Epithelial cell of esophagus (primary cell): ENCODE measurements around the gene PARP12.

ENCODE experiments used
- DNase-seq: peaks from one replicate; pipeline ENCODE4 v3.0.0; 2010; ENCODE audit warnings: low read depth
- H3K4me3 ChIP-seq: 2 replicates; pipeline ENCODE4 v1.5.1; 2011; ENCODE audit warnings: mild to moderate bottlenecking, low read length, control low read depth
- TF ChIP-seq, protein P1 (sequence below): IDR thresholded peaks from 2 replicates; pipeline ENCODE4 v1.5.1; 2011; ENCODE audit warnings: low read depth, mild to moderate bottlenecking, low read length, control low read depth, inconsistent platforms; ENCODE audit not compliant: insufficient read depth; ENCODE audit errors: missing control alignments

The PARP12 gene

DNA sequence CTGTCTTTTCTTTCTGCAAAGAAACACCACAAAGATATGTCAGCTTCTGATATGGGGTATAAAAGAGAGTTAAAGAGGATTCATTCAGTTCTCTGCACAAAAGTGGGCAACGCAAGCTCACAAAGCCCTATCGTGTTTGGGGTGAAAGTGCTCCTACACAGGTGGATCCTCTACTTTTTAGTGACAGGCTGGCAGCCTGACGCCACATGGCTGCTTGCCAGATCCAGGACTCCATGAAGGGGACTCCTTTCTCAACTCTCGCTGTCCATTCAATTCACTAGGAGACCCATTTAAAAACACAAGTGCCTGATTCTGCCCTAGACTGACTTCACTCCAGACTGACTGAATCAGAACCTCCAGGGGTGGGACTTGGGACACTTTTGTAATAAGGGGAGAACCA is 8.0 kb downstream of the PARP12 start:
- TF ChIP-seq, protein P1, sequence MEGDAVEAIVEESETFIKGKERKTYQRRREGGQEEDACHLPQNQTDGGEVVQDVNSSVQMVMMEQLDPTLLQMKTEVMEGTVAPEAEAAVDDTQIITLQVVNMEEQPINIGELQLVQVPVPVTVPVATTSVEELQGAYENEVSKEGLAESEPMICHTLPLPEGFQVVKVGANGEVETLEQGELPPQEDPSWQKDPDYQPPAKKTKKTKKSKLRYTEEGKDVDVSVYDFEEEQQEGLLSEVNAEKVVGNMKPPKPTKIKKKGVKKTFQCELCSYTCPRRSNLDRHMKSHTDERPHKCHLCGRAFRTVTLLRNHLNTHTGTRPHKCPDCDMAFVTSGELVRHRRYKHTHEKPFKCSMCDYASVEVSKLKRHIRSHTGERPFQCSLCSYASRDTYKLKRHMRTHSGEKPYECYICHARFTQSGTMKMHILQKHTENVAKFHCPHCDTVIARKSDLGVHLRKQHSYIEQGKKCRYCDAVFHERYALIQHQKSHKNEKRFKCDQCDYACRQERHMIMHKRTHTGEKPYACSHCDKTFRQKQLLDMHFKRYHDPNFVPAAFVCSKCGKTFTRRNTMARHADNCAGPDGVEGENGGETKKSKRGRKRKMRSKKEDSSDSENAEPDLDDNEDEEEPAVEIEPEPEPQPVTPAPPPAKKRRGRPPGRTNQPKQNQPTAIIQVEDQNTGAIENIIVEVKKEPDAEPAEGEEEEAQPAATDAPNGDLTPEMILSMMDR = no peak
- no peak overlapping the region for H3K4me3 ChIP-seq
- DNase-seq = no peak

DNA sequence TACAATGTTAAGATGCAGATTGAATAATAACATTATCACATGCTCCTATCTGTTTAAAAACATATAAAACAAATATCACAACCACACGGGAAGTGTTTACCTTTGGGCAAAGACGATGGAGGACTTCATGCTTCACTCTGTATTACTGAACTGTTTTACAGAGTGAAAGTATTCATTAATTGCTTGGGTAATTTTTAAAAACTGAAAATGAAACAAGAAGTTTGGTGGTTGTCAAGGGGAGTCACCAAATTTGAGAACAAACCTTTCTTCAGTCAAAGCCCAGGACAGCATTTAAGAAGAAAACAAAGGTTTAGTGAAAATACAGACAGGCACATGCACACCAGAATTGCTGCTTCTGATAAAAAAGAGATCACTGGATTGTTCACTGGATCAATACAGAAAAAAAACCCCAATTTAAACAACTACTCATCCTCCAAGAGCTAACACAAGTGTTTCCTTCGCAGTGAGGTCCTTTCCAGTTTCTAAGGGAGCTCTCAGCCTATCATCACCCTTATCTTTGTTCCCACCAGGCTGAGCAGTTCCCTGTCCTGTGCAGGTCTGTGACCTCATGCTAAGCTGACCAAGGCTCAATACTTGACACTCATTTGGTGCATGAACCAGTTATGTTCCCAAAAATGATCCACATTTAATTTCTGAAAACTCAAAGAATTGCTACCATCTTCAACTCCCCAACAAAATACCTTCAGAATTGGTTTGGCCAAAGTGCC is 8.8 kb downstream of the PARP12 start:
- H3K4me3 ChIP-seq = no peak overlapping the region
- DNase-seq = no peak
- TF ChIP-seq, protein P1 = no peak

GRCh38 chr7:140051820-140052219 is 10.9 kb downstream of the PARP12 start:
- H3K4me3 ChIP-seq = no peak overlapping the region
- TF ChIP-seq, protein P1 = no peak
- no peak for DNase-seq

DNA sequence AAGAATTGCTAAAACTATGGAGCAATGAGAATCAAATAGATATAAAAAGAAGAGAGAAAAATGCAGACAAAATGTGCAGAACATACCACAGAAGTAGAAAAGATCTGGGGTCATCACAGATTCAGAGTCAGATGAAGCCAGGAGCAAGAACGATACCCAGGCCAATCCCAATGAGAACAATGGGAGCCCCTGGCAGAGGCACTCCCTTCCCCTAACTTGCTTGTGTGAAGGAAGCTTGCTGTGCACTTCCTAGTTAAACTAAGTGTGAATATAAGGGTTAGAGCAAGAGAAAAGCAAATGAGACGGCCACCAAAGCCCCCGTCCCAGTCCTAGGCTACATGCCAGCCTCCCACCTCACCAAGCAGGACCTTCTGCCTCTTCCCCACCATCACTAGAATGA is 12.7 kb downstream of the PARP12 start:
- TF ChIP-seq, protein P1 = no peak
- no peak overlapping the region for H3K4me3 ChIP-seq
- DNase-seq = no peak

DNA sequence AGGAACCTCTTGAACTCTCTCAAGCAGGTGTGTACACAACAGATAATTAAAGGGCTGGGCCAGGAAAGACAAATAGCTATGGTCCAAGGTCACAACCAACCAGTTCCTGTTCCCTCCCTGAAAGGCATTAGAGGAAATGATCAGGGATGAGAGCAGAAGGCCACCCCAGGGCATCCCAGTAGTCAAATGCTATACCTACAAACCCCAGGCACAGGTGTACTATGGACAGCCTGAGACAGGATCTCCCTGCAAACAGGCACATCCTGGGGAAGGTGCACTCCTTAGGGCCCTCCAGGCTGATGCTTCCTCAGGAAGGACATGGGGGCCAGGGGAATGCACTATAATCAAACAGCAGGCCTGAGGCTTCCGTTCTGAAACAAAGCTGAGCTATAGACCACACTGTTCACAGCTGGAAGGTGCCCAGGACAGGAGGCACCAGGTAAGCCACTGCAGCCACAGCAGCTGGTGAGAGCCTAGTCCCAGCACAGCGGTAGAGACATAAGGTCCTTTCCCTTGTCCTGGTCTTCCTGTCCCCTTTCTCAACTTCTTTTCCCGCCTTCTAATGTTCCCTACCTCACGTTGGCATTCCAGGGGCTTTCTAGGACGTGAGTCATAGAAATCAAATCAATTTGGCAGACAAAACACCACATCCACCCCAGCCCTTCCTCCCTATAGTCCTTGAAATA is 13.3 kb downstream of the PARP12 start:
- no peak for DNase-seq
- no peak overlapping the region for H3K4me3 ChIP-seq
- TF ChIP-seq, protein P1 = no peak

GRCh38 chr7:140048989-140049338 is 13.8 kb downstream of the PARP12 start:
- DNase-seq = no peak
- TF ChIP-seq, protein P1 = no peak
- H3K4me3 ChIP-seq = no peak overlapping the region

GRCh38 chr7:140048138-140048537 is 14.6 kb downstream of the PARP12 start:
- DNase-seq = no peak
- H3K4me3 ChIP-seq = no peak overlapping the region
- TF ChIP-seq, protein P1 = no peak
